Activated CD4-positive, alpha-beta T cell treated with anti-CD3 and anti-CD28 coated beads, Interleukin-2, amount 50 U/mL, for 16 hours (primary cell): ENCODE measurements around the gene DTHD1.

Experiments used
- DNase-seq: peaks from one replicate; pipeline ENCODE4 v3.0.0-alpha.2; 2020

The DTHD1 gene

DNA sequence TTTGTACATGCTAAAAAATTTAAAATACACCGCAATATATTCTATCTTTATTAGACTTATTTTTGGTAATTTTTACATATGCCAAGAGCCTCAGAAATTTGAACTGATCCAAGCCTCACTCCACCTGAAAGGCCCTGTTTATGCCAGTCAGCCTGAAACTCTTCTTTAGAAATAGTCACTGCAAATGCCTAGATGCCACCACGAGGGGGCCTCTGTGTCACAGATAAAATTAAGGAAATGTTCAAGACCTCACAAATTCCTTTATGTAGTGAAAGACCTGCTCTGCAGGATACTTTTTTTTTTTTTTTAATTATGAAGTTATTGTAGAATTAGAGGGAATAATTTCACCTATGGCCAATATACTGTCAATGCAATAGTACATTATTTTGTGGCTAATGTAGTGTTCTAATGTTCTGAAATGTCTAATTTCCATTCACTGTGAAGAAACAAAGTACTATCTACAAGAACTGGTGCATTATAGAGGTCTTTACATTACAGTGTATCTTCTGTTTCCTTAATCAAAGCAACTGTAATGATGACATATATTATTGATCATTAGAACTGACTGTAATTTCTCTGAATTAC lies 69.8 kb downstream of the DTHD1 start:
- DNase-seq: peak; percentile 77

DNA sequence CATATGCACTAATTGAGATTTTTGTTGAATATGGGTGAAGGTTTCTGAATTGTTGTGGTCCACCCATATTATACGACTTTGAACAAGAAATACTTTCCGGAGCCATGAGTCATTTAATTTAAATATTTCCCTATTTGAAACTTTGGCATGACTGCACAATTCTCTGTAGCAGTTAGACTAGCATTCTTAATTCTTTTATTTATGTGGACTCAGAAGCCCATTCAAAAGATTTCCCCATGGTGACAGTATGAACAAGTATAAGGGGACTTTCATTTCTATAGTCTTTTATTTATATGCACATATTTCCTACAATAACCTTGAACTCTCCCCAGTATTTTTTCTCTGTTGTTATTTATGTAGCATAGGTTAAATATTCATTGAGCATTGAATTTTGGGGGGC lies 72.6 kb downstream of the DTHD1 start:
- no peak for DNase-seq

- no peak for DNase-seq
These were observed 76.8 kb downstream of the DTHD1 start for GRCh38 chr4:36358173-36358572.

- no peak for DNase-seq
These were observed 79.3 kb downstream of the DTHD1 start for GRCh38 chr4:36360755-36361154.

DNA sequence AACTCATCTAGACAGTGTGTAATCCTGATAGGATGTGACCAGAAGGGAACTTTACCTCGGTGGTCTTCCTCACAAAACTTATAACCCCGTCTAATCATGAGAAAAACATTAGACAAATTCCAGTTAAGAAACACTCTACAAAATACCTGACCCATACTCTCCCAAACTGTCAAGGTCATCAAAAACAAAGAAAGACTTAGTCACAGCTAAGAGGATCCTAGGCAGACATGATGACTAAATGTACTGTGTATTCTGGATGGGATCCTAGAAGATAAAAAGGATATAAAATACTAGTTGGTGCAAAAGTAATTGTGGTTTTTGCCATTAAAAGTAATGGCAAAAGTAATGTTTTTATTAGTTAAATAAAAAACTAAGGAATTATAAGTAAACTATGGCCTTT lies 81.6 kb downstream of the DTHD1 start:
- no peak for DNase-seq

- no peak for DNase-seq
These were observed 93.6 kb downstream of the DTHD1 start for GRCh38 chr4:36374836-36375511.

DNA sequence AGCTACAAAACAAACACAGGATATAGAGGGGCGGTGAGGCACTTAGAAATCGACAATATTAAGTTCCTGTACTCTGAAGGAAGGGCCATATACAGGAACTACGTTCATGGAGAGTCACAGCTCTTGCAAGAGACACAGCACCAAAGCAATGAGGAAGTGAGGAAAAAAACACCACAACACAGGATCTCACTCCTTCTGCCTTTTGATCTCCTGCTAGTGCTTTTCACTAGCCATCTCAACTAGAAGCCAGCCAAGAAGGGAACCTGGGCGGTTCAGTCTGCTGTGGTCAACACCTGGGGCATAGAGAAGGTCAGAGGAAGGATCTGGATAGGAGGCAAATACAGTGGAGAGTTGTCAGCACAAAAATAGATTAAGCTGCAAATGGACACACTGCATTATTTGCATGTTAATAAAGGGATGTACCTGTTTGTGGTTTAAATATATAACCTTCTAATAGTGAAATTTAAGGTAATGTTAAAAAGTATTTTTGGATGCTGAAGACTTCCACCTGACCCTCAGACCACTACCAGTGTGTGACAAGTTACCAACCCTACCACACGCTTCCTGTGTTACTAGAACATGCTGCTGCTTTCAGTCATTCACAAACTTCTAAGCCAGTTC lies 104.6 kb downstream of the DTHD1 start:
- peak; percentile 55 for DNase-seq

DNA sequence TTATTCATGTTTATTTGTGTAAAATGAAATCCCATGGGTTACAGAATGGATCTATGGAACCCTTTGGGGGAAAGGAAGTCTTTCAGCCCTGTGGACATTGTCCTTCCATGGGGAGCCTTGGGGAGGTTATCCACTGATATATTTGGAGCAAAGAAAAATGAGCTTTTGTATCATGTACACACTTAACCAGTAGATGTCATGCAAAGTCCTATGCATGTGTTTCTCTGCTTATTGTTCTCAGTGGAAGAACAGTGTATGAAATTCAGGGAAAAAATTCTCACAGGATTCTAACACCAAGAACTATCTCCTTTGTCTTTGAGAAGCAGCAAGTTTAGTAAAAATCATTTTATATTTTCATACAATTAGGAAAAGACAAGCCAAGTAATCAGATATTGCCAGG lies 105.3 kb downstream of the DTHD1 start:
- DNase-seq: no peak

GRCh38 chr4:36388710-36389109 lies 107.3 kb downstream of the DTHD1 start:
- no peak for DNase-seq

- no peak for DNase-seq
These were observed 110.0 kb downstream of the DTHD1 start for GRCh38 chr4:36391411-36391810.

DNA sequence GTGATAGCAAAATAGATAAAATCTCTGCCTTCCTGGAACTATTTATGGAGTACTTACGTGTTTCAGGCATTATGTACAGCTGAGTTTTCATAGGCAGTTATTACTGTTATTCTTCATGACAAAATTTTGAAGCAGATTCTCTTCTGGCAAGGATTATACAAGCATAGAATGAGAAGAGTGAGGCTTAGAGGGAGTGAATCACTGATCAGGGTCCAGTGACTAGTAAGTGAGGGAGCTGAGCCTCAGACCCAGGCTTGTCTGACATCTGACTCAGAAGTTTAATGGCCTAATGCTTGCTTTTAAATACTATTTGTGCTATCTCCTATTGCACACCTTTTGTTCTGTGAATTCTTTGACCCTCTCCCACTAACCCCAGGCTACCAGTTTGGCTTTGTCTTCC lies 110.6 kb downstream of the DTHD1 start:
- DNase-seq: no peak

GRCh38 chr4:36392916-36393315 lies 111.5 kb downstream of the DTHD1 start:
- DNase-seq: no peak
